ENCODE results near the gene RAF1.
"Not testable (repeated sequence)": the region's sequence is repeated elsewhere in the genome, so short reads cannot be mapped to it uniquely, and the experiment has no call there.

The RAF1 gene

DNA sequence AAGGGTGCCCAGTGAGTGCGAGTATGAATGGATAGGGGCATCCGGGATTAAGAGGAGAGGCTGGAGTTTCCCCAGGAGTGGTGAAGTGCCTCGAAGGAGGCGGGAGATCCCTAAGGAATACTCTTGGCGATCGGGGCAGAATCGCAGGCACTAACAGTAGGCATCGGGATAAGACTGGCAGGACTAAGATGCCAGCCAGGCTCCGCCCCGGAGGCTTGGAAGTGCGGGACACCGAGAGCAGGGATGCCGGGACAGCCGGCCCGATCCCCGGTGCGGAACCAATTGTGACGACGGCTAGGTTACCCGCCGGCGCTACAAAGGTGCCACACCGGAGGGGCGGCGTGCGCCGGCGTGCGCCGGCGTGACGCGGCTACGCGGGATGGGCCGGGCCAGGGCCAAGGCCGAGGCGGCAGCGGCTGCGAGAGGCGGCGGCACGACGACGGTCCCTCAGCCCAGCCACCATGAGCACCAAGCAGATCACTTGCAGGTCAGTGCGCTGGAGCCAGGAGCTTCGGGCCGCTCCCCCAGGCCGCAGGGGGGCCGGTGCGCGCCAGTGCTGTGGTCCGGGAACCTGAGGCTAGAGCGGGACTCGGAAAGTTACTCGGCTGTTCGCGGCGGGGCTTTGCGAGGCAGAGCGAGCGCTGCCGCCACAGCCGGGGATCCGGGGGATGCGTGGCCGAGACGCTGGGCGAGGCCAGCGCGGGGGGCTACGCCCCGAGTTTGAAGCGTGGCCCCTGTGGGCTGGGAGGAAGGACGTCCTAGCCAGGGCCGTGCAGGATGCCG, 107.0 kb downstream of the RAF1 start, which contains the start of gene MKRN2:
TSS of gene MKRN2 (plus strand) at position 398 of the 783 bp plus-strand sequence. CDS start at position 462, 64 bp downstream.
- peak; percentile 70 for DNase-seq

GRCh38 chr3:12556314-12556689, 107.6 kb downstream of the RAF1 start:
- DNase-seq, result no peak

DNA sequence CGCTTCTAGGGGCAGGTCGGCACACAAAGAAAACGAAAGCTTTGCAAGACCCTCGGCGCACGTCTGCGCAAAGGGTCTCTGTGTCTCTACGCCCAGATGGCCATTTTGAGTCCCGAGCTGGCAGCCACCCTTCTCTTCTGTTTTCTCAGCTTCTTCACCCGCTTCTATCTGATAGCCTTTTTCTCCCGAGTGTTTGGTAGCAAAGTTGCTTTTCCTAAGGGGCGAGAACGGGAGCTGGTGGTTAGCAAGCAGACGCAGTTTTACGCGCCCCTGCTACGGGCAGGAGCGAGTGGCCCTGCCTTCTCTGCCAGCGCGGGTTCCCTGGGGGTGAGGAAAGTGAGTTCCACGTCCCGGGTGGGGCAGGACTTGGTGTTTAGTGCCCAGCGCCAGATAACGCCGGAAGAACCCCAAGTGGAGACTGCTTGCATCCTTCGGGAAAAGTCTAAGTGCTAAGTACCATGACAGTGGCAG, 110.0 kb downstream of the RAF1 start:
- DNase-seq, result peak; percentile 62

DNA sequence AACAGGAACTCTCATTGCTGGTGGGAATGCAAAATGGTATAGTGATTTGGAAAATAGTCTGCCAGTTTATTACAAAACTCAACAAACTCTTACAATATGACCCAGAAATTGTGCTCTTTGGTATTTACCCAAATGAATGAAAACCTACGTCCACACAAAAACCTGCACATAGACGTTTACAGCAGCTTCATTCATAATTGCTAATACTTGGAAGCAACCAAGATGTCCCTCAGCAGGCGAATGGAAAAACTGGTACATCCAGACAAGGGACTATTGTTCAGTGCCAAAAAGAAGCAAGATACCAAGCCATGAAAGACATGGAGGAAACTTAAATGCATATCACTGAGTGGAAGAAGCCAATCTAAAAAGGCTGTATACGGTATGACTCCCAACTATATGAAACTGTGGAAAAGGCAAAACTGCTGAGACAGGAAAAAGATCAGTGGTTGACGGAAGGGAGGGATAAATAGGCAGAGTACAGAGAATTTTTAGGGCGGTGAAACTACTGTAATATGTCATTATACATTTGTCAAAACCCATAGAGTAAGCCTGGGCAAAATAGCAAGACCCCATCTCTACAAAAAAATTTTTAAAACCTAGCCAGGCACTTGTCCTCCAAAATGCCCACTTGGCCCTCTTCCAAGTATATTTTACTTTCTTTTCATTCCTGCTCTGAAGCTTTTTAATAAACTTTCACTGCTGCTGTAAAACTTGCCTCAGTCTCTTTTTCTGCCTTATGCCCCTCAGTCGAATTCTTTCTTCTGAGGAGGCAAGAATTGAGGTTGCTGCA, 113.8 kb downstream of the RAF1 start:
- DNase-seq, result no peak

- no peak for DNase-seq
Observed at GRCh38 chr3:12545473-12545791, 118.5 kb downstream of the RAF1 start, which contains the start of gene MKRN2OS. MKRN2OS (minus strand) TSS chr3:12545499; CDS start chr3:12545464, 35 bp downstream.

DNA sequence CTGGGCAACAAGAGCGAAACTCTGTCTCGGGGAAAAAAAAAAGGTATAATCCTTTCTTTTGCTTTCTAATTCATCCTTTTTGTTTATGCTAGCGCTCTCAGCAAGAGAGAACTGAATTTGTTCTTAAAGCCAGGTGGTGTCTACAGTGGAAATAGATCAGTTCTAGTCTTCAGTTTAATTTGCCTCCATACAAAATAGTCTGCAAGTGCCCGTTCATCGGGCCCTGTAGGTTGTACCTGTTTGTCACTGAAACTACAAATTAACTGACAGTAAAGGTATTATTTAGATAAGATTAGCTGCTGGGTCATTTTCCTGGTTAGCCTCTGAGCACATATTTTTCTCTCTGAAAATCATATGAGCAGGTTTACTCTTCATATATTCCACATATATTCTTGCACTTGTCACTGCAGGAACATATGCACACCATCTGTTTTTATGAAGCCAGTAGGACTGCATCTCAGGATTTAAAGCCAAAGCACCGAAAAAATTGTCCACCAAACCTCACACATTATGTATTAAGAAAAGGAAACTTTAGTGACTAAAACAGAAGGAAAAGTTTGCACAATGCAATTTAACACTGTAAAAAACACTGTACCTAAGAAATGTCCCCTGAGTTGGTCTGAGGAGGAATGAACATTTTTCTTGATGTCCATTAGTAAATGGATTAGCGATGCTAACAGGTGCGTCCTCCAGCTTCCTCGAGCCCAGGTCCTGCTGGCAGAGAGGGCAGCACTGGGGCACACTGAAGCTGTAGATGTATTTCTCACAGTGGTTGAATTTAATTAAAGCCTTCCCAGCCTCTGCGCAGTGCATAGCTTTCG, 119.1 kb downstream of the RAF1 start:
- no peak for DNase-seq

DNA sequence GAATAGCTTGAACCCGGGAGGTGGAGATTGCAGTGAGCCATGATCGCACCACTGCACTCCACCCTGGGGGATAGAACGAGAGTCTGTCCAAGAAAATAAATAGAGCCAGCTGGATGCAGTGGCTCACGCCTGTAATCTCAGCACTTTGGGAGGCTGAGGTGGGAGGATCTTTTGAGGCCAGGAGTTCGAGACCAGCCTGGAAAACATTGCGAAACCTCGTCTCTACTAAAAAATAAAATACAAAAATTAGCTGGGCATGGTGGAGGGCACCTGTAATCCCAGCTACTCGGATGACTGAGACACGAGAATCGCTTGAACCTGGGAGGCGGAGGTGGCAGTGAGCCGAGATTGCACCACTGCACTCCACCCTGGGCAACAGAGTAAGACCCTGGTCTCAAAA, 120.4 kb downstream of the RAF1 start:
- not testable (repeated sequence) for DNase-seq

GRCh38 chr3:12541625-12542024, 122.3 kb downstream of the RAF1 start:
- DNase-seq, result no peak

DNA sequence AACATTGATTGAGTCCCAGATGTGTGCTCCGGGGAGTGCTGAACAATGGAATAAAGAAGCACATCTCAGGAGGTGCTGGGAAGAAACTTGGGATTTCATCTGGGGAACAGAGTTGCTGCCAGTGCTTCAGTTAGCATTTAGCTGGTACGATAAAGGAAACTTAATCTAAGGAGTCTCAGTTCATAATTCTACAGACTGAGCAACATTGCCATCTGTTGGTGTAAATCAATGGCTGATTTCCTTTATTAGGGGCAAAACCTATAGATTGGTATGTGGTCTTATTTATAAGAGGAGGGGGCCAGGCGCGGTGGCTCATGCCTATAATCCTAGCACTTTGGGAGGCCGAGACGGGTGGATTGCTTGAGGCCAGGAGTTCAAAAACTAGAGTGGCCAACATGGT, 127.5 kb downstream of the RAF1 start:
- no peak for DNase-seq
